Esophagus (tissue), 2 donors: ENCODE measurements around the gene MARK1. TPM values are rescaled to one million over a fixed set of nuclear protein-coding genes. Genes with fewer than 3 reads are reported as not detected.

Source experiments
- H3K27ac ChIP-seq, 2 donors: one replicate each; pipeline ENCODE4 v1.5.1; 2013; ENCODE audit warnings: low read depth in 2 of 2, mild to moderate bottlenecking in 2 of 2, inconsistent platforms in 1 of 2, low read length in 1 of 2, moderate library complexity in 1 of 2
- H3K27me3 ChIP-seq, 2 donors: one replicate each; pipeline ENCODE4 v1.6.1; 2013; ENCODE audit warnings: low read length in 2 of 2, control low read depth in 1 of 2, mild to moderate bottlenecking in 1 of 2; ENCODE audit not compliant: insufficient read depth in 2 of 2, control insufficient read depth in 1 of 2
- H3K36me3 ChIP-seq, 2 donors: one replicate each; pipeline ENCODE4 v1.6.1; 2013; ENCODE audit warnings: low read length in 1 of 2; ENCODE audit not compliant: control insufficient read depth in 2 of 2, insufficient read depth in 2 of 2
- H3K4me1 ChIP-seq, 2 donors: one replicate each; pipeline ENCODE4 v1.6.1; 2013; ENCODE audit warnings: low read length in 1 of 2; ENCODE audit not compliant: control insufficient read depth in 2 of 2, insufficient read depth in 2 of 2
- H3K4me3 ChIP-seq, 2 donors: one replicate each; pipeline ENCODE4 v1.5.1; 2013; ENCODE audit warnings: low read length in 2 of 2, mild to moderate bottlenecking in 2 of 2, low read depth in 1 of 2, moderate library complexity in 1 of 2
- H3K9me3 ChIP-seq, 2 donors: one replicate each; pipeline ENCODE4 v1.6.1; 2013; ENCODE audit warnings: mild to moderate bottlenecking in 2 of 2, low read depth in 1 of 2, low read length in 1 of 2, moderate library complexity in 1 of 2; ENCODE audit not compliant: control insufficient read depth in 2 of 2, insufficient read depth in 1 of 2
- WGBS, 2 donors: extraction: QIAGEN DNeasy Blood & Tissue Kit; methylation state at CpG; one replicate each; pipeline ENCODE4 v1.1.7; 2013; 5-methylcytosine and 5-hydroxymethylcytosine counted together
- polyA plus RNA-seq, 2 donors: library from polyadenylated mRNA; stranded (reverse); fragments of 200-250 nt; gene quantifications; one replicate each; pipeline ENCODE4 v1.2.3, GENCODE V29; 2013
- donor health status: healthy with polysubstance abuse.
- donor health status: Bipolar disorder and iron deficiency.

MARK1 gene
- polyA plus RNA-seq, 2 donors, result 3.4 to 3.8 TPM

DNA sequence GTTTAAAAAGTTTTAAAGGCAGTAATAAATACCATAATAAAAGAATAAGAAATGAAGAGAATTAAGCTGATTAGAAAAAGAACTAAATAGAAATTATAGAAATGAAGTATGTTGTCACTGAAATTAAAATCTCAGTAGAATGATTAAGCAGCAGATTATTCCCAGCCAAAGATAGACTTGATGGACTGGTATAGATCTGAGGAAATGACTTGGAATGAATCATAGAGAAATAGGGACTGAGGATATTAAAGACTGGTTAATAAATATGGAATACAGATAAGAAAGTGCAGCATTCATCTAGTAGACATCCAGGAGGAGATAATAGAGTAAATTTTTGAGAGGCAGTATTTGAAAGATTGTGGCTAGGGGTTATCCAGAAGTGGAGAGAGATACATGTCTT lies 28.7 kb downstream of the MARK1 start:
- Histone ChIP-seq H3K27me3 (no peaks in the 10 kb centered on the region), H3K27ac (no peak overlapping the region), H3K9me3 (no peaks in the 10 kb centered on the region), H3K4me3 (no peak overlapping the region), H3K36me3 (no peaks in the 10 kb centered on the region), H3K4me1 (no peaks in the 10 kb centered on the region)

DNA sequence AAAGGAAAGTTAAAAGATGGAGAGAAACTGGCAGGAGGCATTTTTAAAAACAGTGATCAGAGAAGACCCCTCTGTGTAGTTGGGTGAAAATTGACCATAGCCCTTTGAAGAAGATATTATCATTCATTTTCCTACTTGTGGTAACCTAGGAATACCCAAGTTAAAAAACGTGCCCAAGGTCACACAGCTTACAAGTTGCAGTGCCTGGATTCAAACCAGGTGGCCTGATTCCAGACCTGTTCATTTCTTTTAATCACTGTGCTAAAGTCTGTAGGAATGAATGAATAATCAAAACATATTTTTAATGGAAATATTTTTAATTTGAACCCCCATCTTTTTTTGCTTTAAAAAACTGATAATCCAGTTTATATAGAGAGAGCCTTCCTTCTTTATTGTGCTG lies 35.6 kb downstream of the MARK1 start:
- Histone ChIP-seq H3K27ac (no peak overlapping the region), H3K36me3 (no peaks in the 10 kb centered on the region), H3K4me1 (no peaks in the 10 kb centered on the region), H3K27me3 (no peaks in the 10 kb centered on the region), H3K4me3 (no peak overlapping the region), H3K9me3 (no peaks in the 10 kb centered on the region)
- 9 to 16% methylated on average over 1 of the region's 1 CpG for WGBS, 2 donors

DNA sequence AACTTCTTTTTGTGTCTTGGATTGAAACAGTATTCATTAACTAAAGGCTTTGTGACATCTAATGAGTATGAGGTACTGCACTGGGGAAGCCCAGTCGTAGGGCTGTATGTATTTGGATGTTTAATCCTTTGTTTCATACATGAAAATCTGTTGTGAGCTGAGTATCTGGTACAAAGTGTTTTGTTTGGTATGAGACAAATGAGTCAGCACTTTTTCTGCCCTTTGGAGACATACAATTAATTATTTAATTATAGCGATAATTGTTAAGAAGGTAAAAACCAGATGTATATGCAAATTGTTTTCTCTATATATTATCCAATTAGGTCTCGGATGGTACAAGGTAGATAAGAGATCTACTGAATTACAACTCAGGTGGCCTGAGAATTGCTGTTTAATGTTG lies 36.3 kb downstream of the MARK1 start:
- Histone ChIP-seq H3K36me3 (no peaks in the 10 kb centered on the region), H3K27ac (no peak overlapping the region), H3K4me3 (no peak overlapping the region), H3K9me3 (no peaks in the 10 kb centered on the region), H3K27me3 (no peaks in the 10 kb centered on the region), H3K4me1 (no peaks in the 10 kb centered on the region)
- 73 to 75% methylated on average over 3 of the region's 3 CpGs for WGBS, 2 donors

DNA sequence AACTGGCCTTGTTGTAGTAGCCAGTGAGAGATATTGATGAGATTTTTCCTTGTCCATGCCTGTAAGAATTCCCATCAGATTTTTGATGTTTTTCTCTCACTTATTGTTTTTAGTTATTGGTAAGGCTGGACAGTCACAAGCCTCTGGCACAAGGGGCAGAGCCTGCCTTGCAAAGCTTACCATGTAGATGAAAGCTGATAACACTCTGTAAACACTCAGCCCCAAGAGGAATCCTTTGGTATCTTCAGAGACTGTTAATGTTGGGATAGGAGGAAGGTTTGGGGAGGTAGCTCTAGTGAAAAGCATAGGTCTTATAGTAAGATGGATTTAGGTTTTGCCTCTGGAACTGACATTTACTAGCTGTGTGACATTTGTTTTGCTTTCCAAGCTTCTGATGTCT lies 37.7 kb downstream of the MARK1 start:
- no peaks in the 10 kb centered on the region for H3K9me3 ChIP-seq
- no peaks in the 10 kb centered on the region for H3K27me3 ChIP-seq
- H3K4me1 ChIP-seq, result no peaks in the 10 kb centered on the region
- H3K36me3 ChIP-seq, result no peaks in the 10 kb centered on the region
- H3K27ac ChIP-seq, result no peak overlapping the region
- no peak overlapping the region for H3K4me3 ChIP-seq

DNA sequence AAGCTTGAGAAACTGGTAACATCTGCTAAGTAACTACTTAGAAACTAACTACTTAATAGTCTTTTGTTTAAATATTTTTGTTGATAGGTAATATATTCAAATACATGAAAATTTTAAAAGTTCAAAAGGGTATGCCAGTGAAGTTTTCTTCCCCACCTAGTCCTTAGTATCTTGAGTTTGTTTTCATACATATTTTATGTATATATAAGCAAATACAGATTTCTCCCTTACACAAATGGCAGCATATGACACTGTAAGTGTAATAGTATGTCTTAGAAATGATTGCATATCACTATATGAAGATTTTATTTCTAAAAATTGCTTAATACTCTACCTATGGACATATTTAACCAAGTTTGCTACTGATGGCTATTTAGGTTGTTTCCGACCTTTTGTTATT lies 38.9 kb downstream of the MARK1 start:
- no peak overlapping the region for H3K27ac ChIP-seq
- H3K9me3 ChIP-seq, result no peaks in the 10 kb centered on the region
- H3K27me3 ChIP-seq, result no peaks in the 10 kb centered on the region
- no peaks in the 10 kb centered on the region for H3K4me1 ChIP-seq
- WGBS, 2 donors, result 88 to 94% methylated on average over 1 of the region's 1 CpG
- no peaks in the 10 kb centered on the region for H3K36me3 ChIP-seq
- H3K4me3 ChIP-seq, result no peak overlapping the region

DNA sequence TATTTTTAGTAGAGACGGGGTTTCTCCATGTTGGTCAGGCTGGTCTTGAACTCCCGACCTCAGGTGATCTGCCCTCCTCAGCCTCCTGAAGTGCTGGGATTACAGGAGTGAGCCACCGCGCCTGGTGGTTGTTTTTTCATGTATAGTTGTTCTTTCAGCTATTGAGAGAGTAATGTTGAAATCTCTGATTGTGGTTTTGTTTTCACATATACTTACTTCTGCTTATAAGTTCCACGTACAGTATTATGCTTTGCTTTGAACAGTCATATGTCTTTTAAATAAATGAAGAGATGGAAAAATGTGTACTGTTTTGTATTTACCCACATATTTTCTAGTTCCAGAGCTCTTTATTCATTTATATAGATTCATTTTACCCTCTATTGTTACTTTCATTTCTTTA lies 44.5 kb downstream of the MARK1 start:
- no peaks in the 10 kb centered on the region for H3K9me3 ChIP-seq
- H3K27me3 ChIP-seq, result no peaks in the 10 kb centered on the region
- no peak overlapping the region for H3K4me3 ChIP-seq
- no peaks in the 10 kb centered on the region for H3K4me1 ChIP-seq
- 89 to 96% methylated on average over 5 of the region's 5 CpGs for WGBS, 2 donors
- no peak overlapping the region for H3K27ac ChIP-seq
- H3K36me3 ChIP-seq, result no peaks in the 10 kb centered on the region

DNA sequence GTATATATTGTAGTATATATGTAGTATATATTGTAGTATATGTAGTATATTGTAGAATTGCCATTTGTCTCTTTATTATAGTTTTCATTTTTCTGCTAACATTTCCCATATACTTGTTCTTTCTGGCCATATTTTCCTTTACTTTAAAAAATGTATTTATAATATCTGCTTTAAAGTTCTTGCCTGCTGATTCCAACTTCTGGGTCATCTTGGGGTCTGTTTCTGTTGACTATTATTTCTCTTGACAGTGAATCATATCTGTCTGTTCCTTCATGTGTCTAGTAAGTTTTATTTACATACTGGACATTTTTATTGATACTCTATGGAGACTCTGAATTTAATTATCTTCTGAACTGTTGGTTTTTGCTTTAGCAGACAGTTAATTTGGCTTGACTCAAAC lies 45.9 kb downstream of the MARK1 start:
- Histone ChIP-seq H3K27ac (no peak overlapping the region), H3K9me3 (no peaks in the 10 kb centered on the region), H3K4me1 (peaks cover 0 to 2% of the 10 kb centered on the region in 2 donors), H3K36me3 (no peaks in the 10 kb centered on the region), H3K4me3 (no peak overlapping the region), H3K27me3 (no peaks in the 10 kb centered on the region)

DNA sequence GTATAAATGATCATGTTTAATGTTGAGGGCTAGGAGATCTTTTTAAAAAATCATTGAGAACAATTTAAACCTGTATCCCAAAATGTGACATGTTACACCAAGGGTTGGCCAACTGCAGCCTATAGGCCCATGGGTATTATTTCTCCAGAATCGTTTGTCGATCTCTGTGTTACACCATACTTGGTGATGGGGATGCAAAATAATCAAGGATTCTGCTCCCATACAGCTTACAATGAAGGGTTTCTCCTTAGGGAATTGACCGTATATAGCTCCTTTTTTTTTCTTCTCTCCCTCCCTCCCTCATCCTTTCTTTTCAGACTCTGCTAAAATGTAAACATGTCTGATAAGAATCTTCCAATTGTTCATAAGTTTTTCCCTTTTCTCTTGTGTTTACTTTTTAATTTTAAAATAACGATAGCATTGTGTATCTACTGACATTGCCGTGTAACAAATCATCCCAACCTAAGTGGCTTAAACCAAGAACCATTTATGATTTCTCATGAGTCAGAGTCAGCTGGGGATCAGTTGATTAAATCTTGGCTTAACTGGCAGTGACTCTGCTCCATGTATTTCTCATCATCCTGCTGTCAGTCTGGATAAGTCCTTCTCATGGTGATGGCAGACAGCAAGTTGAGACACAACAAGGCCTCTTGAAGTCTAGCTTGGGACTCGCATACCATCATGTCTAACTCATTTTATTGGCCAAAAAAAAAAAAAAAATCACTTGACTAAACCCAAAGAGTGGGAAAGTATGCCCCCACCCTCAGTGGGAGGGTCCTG lies 48.0 kb downstream of the MARK1 start:
- Histone ChIP-seq H3K9me3 (no peaks in the 10 kb centered on the region), H3K27ac (no peak overlapping the region), H3K4me1 (peaks cover 0 to 3% of the 10 kb centered on the region in 2 donors), H3K36me3 (no peaks in the 10 kb centered on the region), H3K27me3 (no peaks in the 10 kb centered on the region), H3K4me3 (no peak overlapping the region)
- 83 to 86% methylated on average over 6 of the region's 6 CpGs for WGBS, 2 donors

DNA sequence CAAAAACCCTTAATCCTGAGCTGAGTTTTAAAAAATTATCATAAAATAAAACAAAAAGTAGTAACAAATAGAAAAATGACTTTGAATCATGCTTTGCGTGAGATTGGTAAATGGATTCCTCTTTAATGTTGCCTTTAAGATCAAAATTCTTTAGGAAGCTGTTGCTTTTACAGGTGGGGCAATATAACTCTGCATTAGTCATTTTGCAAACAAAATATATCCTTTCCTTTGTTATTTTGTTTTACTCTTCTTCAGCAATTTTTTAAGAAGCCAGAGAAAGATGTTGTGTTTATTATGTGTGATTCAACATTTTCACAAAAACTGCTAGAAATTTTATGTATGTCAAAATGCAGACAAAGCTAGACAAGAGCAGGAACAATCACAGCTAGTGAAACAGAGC lies 50.0 kb downstream of the MARK1 start:
- Histone ChIP-seq H3K9me3 (no peaks in the 10 kb centered on the region), H3K36me3 (no peaks in the 10 kb centered on the region), H3K4me1 (peaks cover 0 to 3% of the 10 kb centered on the region in 2 donors), H3K4me3 (no peak overlapping the region), H3K27me3 (no peaks in the 10 kb centered on the region), H3K27ac (peak overlapping the region; percentile 59 to 69)
- WGBS, 2 donors, result 43 to 68% methylated on average over 1 of the region's 1 CpG

DNA sequence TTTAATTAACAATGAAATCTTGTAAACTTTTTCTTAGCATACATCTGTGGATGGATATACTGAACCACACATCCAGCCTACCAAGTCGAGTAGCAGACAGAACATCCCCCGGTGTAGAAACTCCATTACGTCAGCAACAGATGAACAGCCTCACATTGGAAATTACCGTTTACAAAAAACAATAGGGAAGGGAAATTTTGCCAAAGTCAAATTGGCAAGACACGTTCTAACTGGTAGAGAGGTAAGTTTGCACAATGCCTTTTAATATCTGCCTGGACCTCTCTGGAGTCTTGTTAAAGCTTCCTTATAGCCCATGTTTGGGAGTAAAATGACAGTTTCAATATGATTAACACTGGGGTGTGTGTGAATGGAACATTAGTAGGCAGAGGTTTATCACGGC lies 51.4 kb downstream of the MARK1 start:
- Histone ChIP-seq H3K36me3 (no peaks in the 10 kb centered on the region), H3K9me3 (no peaks in the 10 kb centered on the region), H3K4me3 (no peak overlapping the region), H3K27ac (no peak overlapping the region), H3K4me1 (peaks cover 0 to 3% of the 10 kb centered on the region in 2 donors), H3K27me3 (no peaks in the 10 kb centered on the region)
- WGBS, 2 donors, result 40 to 66% methylated on average over 6 of the region's 6 CpGs
